Activated CD4-positive, alpha-beta T cell treated with anti-CD3 and anti-CD28 coated beads, Interleukin-2, amount 50 U/mL, for 48 hours (primary cell): Measurements from ENCODE around the gene SLC66A2.

ENCODE experiments used
- DNase-seq, 2 experiments: peaks; one replicate each; pipeline ENCODE4 v3.0.0-alpha.2; 2020

Gene SLC66A2

GRCh38 chr18:79864006-79864725, 87.3 kb downstream of the SLC66A2 start:
- no peak for DNase-seq

- DNase-seq = no peak
Measured at GRCh38 chr18:79863161-79864005, 88.1 kb downstream of the SLC66A2 start.

GRCh38 chr18:79862562-79862961, 88.9 kb downstream of the SLC66A2 start:
- DNase-seq = no peak

GRCh38 chr18:79861687-79862086, 89.8 kb downstream of the SLC66A2 start:
- no peak for DNase-seq

GRCh38 chr18:79859314-79859713, 92.1 kb downstream of the SLC66A2 start:
- DNase-seq = no peak

- no peak for DNase-seq
Measured at GRCh38 chr18:79857082-79857671, 94.3 kb downstream of the SLC66A2 start.

- DNase-seq = peak in 1 of 2 experiments; percentile 1
Measured at GRCh38 chr18:79856119-79857007, 95.1 kb downstream of the SLC66A2 start.

GRCh38 chr18:79855147-79855933, 96.1 kb downstream of the SLC66A2 start:
- no peak for DNase-seq

- no peak for DNase-seq
Measured at GRCh38 chr18:79853993-79854364, 97.5 kb downstream of the SLC66A2 start.

- DNase-seq = no peak
Measured at GRCh38 chr18:79853303-79853992, 98.0 kb downstream of the SLC66A2 start.

GRCh38 chr18:79852561-79853302, 98.7 kb downstream of the SLC66A2 start:
- DNase-seq = no peak
